CD14-positive monocyte (primary cell): ENCODE data around the gene SEC24C. TPM values are rescaled to one million over a fixed set of nuclear protein-coding genes. Genes with fewer than 3 reads are reported as not detected.
A peak's percentile ranks its signal among the peaks of the same experiment; 100 is the strongest.

ENCODE experiments used
- DNase-seq, 3 donors: peaks; one replicate each; pipeline ENCODE4 v3.0.0-alpha.2; 2011 to 2022
- H2AFZ ChIP-seq: 2 replicates; pipeline ENCODE4 v1.6.0; 2012; ENCODE audit warnings: mild to moderate bottlenecking, low read depth, low read length, inconsistent platforms; ENCODE audit not compliant: insufficient read depth, poor library complexity, severe bottlenecking
- H3K27ac ChIP-seq, 2 donors: 1 replicate in 1 of 2; 2 replicates in 1 of 2; pipeline ENCODE4 v1.5.1; 2012 to 2013; ENCODE audit warnings: low read length in 2 of 2, control low read depth in 1 of 2, inconsistent platforms in 1 of 2, low read depth in 1 of 2, mild to moderate bottlenecking in 1 of 2
- H3K27me3 ChIP-seq, 2 donors: one replicate each; pipeline versions ENCODE4 v1.6.0 to v1.6.1; 2011 to 2013; ENCODE audit warnings: low read length in 2 of 2; ENCODE audit not compliant: control insufficient read depth in 2 of 2, insufficient read depth in 2 of 2
- H3K36me3 ChIP-seq, 2 donors: replicated peaks in 1 of 2; 1 replicate in 1 of 2; 2 replicates in 1 of 2; pipeline versions ENCODE4 v1.5.1 to v1.6.1; 2012 to 2013; ENCODE audit warnings: low read length in 2 of 2, control low read depth in 1 of 2, inconsistent platforms in 1 of 2, mild to moderate bottlenecking in 1 of 2; ENCODE audit not compliant: insufficient read depth in 2 of 2, control insufficient read depth in 1 of 2
- H3K4me1 ChIP-seq, 2 donors: 1 replicate in 1 of 2; 2 replicates in 1 of 2; pipeline versions ENCODE4 v1.5.1 to v1.6.1; 2012 to 2013; ENCODE audit warnings: low read length in 2 of 2, control low read depth in 1 of 2, inconsistent platforms in 1 of 2, mild to moderate bottlenecking in 1 of 2, moderate library complexity in 1 of 2; ENCODE audit not compliant: insufficient read depth in 2 of 2, control insufficient read depth in 1 of 2
- H3K4me2 ChIP-seq: replicated peaks from 2 replicates; pipeline ENCODE3; 2012; ENCODE audit warnings: low read length, moderate library complexity, mild to moderate bottlenecking; ENCODE audit not compliant: poor library complexity, severe bottlenecking; ENCODE audit errors: extremely low read depth
- H3K4me3 ChIP-seq, 3 experiments: fragments of 200-600 bp in 1 of 3; sonication (generic) in 1 of 3; replicated peaks in 1 of 3; 1 replicate in 2 of 3; 2 replicates in 1 of 3; pipeline ENCODE4 v1.5.1; 2011 to 2013; ENCODE audit warnings: low read length in 3 of 3, mild to moderate bottlenecking in 3 of 3, control low read depth in 2 of 3, low read depth in 2 of 3, inconsistent platforms in 1 of 3, moderate library complexity in 1 of 3
- H3K79me2 ChIP-seq: 2 replicates; pipeline ENCODE4 v1.6.0; 2012; ENCODE audit warnings: mild to moderate bottlenecking, control low read depth, inconsistent platforms, low read length, moderate library complexity; ENCODE audit not compliant: insufficient read depth
- H3K9ac ChIP-seq: 2 replicates; pipeline ENCODE4 v1.6.0; 2017; ENCODE audit warnings: low read length, mild to moderate bottlenecking; ENCODE audit not compliant: insufficient read depth, poor library complexity, severe bottlenecking
- H3K9me3 ChIP-seq, 2 donors: replicated peaks in 1 of 2; 1 replicate in 1 of 2; 2 replicates in 1 of 2; pipeline versions ENCODE4 v1.5.1 to v1.6.1; 2012 to 2013; ENCODE audit warnings: low read length in 2 of 2, control low read depth in 1 of 2; ENCODE audit not compliant: control insufficient read depth in 1 of 2, insufficient read depth in 1 of 2
- H4K20me1 ChIP-seq: 2 replicates; pipeline ENCODE4 v1.6.0; 2012; ENCODE audit warnings: mild to moderate bottlenecking, low read length, control low read depth, moderate library complexity; ENCODE audit not compliant: insufficient read depth
- H3K27ac Mint-ChIP-seq, 7 donors: one replicate each; pipeline ENCODE4 v1.8.0; 2020; ENCODE audit warnings: mild to moderate bottlenecking in 7 of 7, mixed read lengths in 7 of 7, moderate library complexity in 6 of 7, inconsistent platforms in 2 of 7
- H3K27me3 Mint-ChIP-seq, 3 donors: one replicate each; pipeline ENCODE4 v1.8.0; 2021 to 2022; ENCODE audit warnings: low read depth in 3 of 3, mild to moderate bottlenecking in 3 of 3, mixed read lengths in 3 of 3, moderate library complexity in 3 of 3, inconsistent platforms in 1 of 3
- H3K36me3 Mint-ChIP-seq, 2 donors: one replicate each; pipeline ENCODE4 v1.8.0; 2020; ENCODE audit warnings: mixed read lengths in 2 of 2, inconsistent platforms in 1 of 2, mild to moderate bottlenecking in 1 of 2
- H3K4me1 Mint-ChIP-seq: one replicate; pipeline ENCODE4 v1.8.0; 2020; ENCODE audit warnings: mild to moderate bottlenecking, mixed read lengths
- H3K4me3 Mint-ChIP-seq, 2 donors: one replicate each; pipeline ENCODE4 v1.8.0; 2020; ENCODE audit warnings: mild to moderate bottlenecking in 2 of 2, mixed read lengths in 2 of 2, moderate library complexity in 1 of 2
- H3K9me3 Mint-ChIP-seq, 7 donors: one replicate each; pipeline ENCODE4 v1.8.0; 2020 to 2022; ENCODE audit warnings: mixed read lengths in 7 of 7, mild to moderate bottlenecking in 6 of 7, moderate library complexity in 6 of 7, inconsistent platforms in 2 of 7
- WGBS: methylation state at CpG from one replicate; pipeline ENCODE4 v1.1.5; 2013; ENCODE audit warnings: missing lambda C conversion rate; ENCODE audit not compliant: insufficient coverage; 5-methylcytosine and 5-hydroxymethylcytosine counted together
- intact Hi-C, 2 donors: fragments of 100-400 bp; cut with micrococcal nuclease; formaldehyde crosslinking; loops; one replicate each; pipeline versions ENCODE4 v1.15.0 to v1.15.1; 2023
- polyA plus RNA-seq, 3 donors: library from polyadenylated mRNA; depleted of rRNA in 1 of 3; unstranded in 2 of 3; stranded (reverse) in 1 of 3; fragments of 300-500 nt in 2 of 3; fragments of >200 nt in 1 of 3; fragmentation: Illumina TruSeq in 2 of 3; gene quantifications; 1 replicate in 2 of 3; 2 replicates in 1 of 3; pipeline ENCODE4 v1.2.3, GENCODE V29; 2012 to 2021
- TF ChIP-seq, protein P1 (sequence below): fragments of 200-600 bp; IDR thresholded peaks from one replicate; pipeline ENCODE4 v1.8.0; 2022; ENCODE audit warnings: antibody characterized with exemption, mild to moderate bottlenecking

Gene SEC24C
- polyA plus RNA-seq, 3 donors, result 25.7 to 65.8 (median 44.8) TPM

DNA sequence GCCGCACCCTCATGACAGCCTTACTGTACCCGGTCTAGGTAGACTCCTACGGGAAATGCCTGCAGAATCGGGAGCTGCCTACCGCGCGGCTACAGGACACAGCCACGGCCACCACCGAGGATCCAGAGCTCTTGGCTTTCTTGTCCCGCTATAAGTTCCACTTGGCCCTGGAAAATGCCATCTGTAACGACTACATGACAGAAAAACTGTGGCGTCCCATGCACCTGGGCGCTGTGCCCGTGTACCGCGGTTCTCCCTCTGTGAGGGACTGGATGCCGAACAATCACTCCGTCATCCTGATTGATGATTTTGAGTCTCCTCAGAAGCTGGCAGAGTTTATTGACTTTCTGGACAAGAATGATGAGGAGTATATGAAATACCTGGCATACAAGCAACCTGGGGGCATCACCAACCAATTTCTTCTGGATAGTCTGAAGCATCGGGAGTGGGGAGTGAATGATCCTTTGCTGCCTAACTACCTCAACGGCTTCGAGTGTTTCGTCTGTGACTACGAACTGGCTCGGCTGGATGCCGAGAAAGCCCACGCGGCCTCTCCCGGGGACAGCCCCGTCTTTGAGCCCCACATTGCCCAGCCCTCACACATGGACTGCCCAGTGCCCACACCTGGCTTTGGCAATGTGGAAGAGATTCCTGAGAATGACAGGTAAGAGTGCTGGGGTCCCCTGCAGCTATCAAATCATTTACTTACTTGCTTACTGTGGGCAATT is 29.1 kb downstream of the SEC24C start:
- Histone ChIP-seq H3K4me3 (peak overlapping the region; percentile 71 to 91 (median 89)), H3K9ac (peak overlapping the region; percentile 86), H3K4me2 (peak overlapping the region; percentile 88), H3K27ac (peak overlapping the region; percentile 80 to 85), H3K36me3 (peaks cover 47 to 57% of the 10 kb centered on the region in 2 donors), H3K79me2 (peaks cover 52% of the 10 kb centered on the region), H3K9me3 (no peaks in the 10 kb centered on the region), H3K4me1 (peaks cover 27 to 36% of the 10 kb centered on the region in 2 donors), H3K27me3 (no peaks in the 10 kb centered on the region), H2AFZ (peak overlapping the region; percentile 86), H4K20me1 (peaks cover 31% of the 10 kb centered on the region)
- H3K27me3 Mint-ChIP-seq, result no peaks in the 10 kb centered on the region
- DNase-seq, result peak in 1 of 3 donors; percentile 4
- H3K27ac Mint-ChIP-seq, result peak overlapping the region; percentile 90 to 95 (median 94)
- H3K36me3 Mint-ChIP-seq, result peaks cover 37 to 52% of the 10 kb centered on the region in 2 donors
- peak overlapping the region; percentile 87 to 96 for H3K4me3 Mint-ChIP-seq
- WGBS, result 6% methylated on average over 17 of the region's 29 CpGs
- TF ChIP-seq, protein P1, sequence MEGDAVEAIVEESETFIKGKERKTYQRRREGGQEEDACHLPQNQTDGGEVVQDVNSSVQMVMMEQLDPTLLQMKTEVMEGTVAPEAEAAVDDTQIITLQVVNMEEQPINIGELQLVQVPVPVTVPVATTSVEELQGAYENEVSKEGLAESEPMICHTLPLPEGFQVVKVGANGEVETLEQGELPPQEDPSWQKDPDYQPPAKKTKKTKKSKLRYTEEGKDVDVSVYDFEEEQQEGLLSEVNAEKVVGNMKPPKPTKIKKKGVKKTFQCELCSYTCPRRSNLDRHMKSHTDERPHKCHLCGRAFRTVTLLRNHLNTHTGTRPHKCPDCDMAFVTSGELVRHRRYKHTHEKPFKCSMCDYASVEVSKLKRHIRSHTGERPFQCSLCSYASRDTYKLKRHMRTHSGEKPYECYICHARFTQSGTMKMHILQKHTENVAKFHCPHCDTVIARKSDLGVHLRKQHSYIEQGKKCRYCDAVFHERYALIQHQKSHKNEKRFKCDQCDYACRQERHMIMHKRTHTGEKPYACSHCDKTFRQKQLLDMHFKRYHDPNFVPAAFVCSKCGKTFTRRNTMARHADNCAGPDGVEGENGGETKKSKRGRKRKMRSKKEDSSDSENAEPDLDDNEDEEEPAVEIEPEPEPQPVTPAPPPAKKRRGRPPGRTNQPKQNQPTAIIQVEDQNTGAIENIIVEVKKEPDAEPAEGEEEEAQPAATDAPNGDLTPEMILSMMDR, result no peak
- peaks cover 35% of the 10 kb centered on the region for H3K4me1 Mint-ChIP-seq
- intact Hi-C loops, result loop anchor here in 1 of 2 donors (2.0 kb wide), 1 partner anchor 43 kb away; no protein-coding TSS in a partner anchor
- H3K9me3 Mint-ChIP-seq, result peaks cover 0 to 2% (median 0%) of the 10 kb centered on the region in 7 donors

DNA sequence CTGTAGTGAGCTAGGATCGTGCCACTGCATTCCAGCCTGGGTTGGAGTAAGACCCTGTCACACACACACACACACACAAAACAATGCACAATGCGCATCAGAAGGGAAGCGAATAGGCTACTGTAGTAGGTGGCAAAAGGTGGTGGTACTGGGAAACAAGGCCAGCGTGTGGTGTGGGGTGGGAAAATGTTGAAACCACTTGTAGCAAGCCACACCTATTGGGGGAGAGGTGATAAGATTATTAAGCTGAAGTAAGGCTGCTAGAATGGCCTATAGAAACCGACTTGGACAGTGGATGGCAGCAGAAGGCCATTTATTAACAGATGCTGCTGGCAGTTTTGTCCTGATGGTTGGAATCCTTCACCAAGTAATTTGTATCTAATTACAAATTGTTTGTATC is 30.5 kb downstream of the SEC24C start:
- H3K36me3 ChIP-seq, result peaks cover 46 to 53% of the 10 kb centered on the region in 2 donors

More for the DNA sequence above, 30.5 kb downstream of the SEC24C start:
- Histone ChIP-seq H4K20me1 (peaks cover 31% of the 10 kb centered on the region), H3K4me3 (peak overlapping the region in 1 of 3 experiments; percentile 25), H3K27ac (no peak overlapping the region), H3K79me2 (peaks cover 59% of the 10 kb centered on the region), H2AFZ (no peak overlapping the region), H3K4me2 (peak overlapping the region; percentile 10), H3K9ac (peak overlapping the region; percentile 2), H3K27me3 (no peaks in the 10 kb centered on the region), H3K4me1 (peaks cover 27 to 36% of the 10 kb centered on the region in 2 donors), H3K9me3 (no peaks in the 10 kb centered on the region)
- Mint-ChIP-seq H3K4me1 (peaks cover 35% of the 10 kb centered on the region), H3K4me3 (peak overlapping the region; percentile 3 to 44), H3K27me3 (no peaks in the 10 kb centered on the region), H3K27ac (no peak overlapping the region), H3K36me3 (peaks cover 32 to 50% of the 10 kb centered on the region in 2 donors), H3K9me3 (peaks cover 0 to 2% (median 0%) of the 10 kb centered on the region in 7 donors)
- no peak for DNase-seq
- WGBS, result 25% methylated on average over 2 of the region's 5 CpGs
- TF ChIP-seq, protein P1, result no peak
- intact Hi-C loops, result no loop called here
